AG04450 (cell line): ENCODE data around the gene GRB10. TPM values are rescaled to one million over a fixed set of nuclear protein-coding genes. Genes with fewer than 3 reads are reported as not detected.

ENCODE experiments used
- CTCF ChIA-PET: fragments of 300-600, 350-600 bp; formaldehyde crosslinking; extraction: SDS; loops from one replicate; lab custom pipeline; 2022; ENCODE audit warnings: antibody characterized with exemption, inconsistent platforms; lab: Charles Lee
- POLR2A ChIA-PET: fragments of 350-600 bp; formaldehyde crosslinking; extraction: SDS; loops from one replicate; lab custom pipeline; 2021; ENCODE audit warnings: antibody characterized with exemption, inconsistent platforms; lab: Yijun Ruan, JAX
- DNase-seq: peaks from one replicate; pipeline ENCODE4 v3.0.0-alpha.2; 2011; ENCODE audit warnings: low read depth, low spot score
- H3K27ac ChIP-seq: one replicate; pipeline ENCODE4 v1.5.1; 2012; ENCODE audit warnings: low read depth, low read length, control low read depth
- H3K27me3 ChIP-seq: one replicate; pipeline ENCODE4 v1.6.0; 2012; ENCODE audit warnings: low read length; ENCODE audit not compliant: control insufficient read depth, insufficient read depth
- H3K4me3 ChIP-seq: 2 replicates; pipeline ENCODE4 v1.5.1; 2011; ENCODE audit warnings: mild to moderate bottlenecking, low read depth, low read length, control low read depth
- H3K9me3 ChIP-seq: 2 replicates; pipeline ENCODE4 v1.5.1; 2012; ENCODE audit warnings: low read length; ENCODE audit not compliant: control insufficient read depth, insufficient read depth
- CTCF ChIP-seq: IDR thresholded peaks from 2 replicates; pipeline ENCODE4 v1.5.1; 2011; ENCODE audit warnings: low read depth, low read length, control low read depth, inconsistent platforms
- polyA plus RNA-seq: library from polyadenylated mRNA; depleted of rRNA; stranded (reverse); fragments of >200 nt; gene quantifications from 2 replicates; pipeline ENCODE4 v1.2.3, GENCODE V29; 2011

Gene GRB10
- polyA plus RNA-seq, 1 experiment: 8.0 TPM

- no peak for DNase-seq
- ChIA-PET POLR2A (no interaction called here), CTCF (no interaction called here)
- H3K9me3 ChIP-seq: no peaks in the 10 kb centered on the region
- no peaks in the 10 kb centered on the region for H3K27me3 ChIP-seq
- H3K27ac ChIP-seq: no peak overlapping the region
- peak; percentile 11; the same call in 1 of the 2 replicates for TF ChIP-seq CTCF
- H3K4me3 ChIP-seq: no peak overlapping the region
Measured at GRCh38 chr7:50657341-50657873, 125.3 kb downstream of the GRB10 start.

GRCh38 chr7:50656141-50656895 lies 126.4 kb downstream of the GRB10 start:
- CTCF ChIA-PET: interaction anchor here (0.6 to 1.4 kb wide), 2 partner anchors 55 to 485 kb away, joined by 3 read pairs; no protein-coding TSS in a partner anchor
- POLR2A ChIA-PET: no interaction called here
- Histone ChIP-seq H3K27ac (no peak overlapping the region), H3K9me3 (no peaks in the 10 kb centered on the region), H3K27me3 (no peaks in the 10 kb centered on the region), H3K4me3 (no peak overlapping the region)
- DNase-seq: no peak
- no peak for TF ChIP-seq CTCF

- POLR2A ChIA-PET: no interaction called here
- no peak overlapping the region for H3K4me3 ChIP-seq
- no peaks in the 10 kb centered on the region for H3K9me3 ChIP-seq
- no peak for DNase-seq
- no peak overlapping the region for H3K27ac ChIP-seq
- CTCF ChIA-PET: interaction anchor here (1.4 kb wide), 1 partner anchor 486 kb away, joined by 3 read pairs; no protein-coding TSS in a partner anchor
- no peak for TF ChIP-seq CTCF
- no peaks in the 10 kb centered on the region for H3K27me3 ChIP-seq
Measured at GRCh38 chr7:50655490-50655889, 127.2 kb downstream of the GRB10 start.

GRCh38 chr7:50655020-50655419 lies 127.7 kb downstream of the GRB10 start:
- ChIA-PET POLR2A (no interaction called here), CTCF (interaction anchor here (0.9 kb wide), 1 partner anchor 187 kb away, joined by 3 read pairs; no protein-coding TSS in a partner anchor)
- no peak for DNase-seq
- Histone ChIP-seq H3K27me3 (no peaks in the 10 kb centered on the region), H3K4me3 (no peak overlapping the region), H3K9me3 (no peaks in the 10 kb centered on the region), H3K27ac (no peak overlapping the region)
- no peak for TF ChIP-seq CTCF

- ChIA-PET POLR2A (no interaction called here), CTCF (no interaction called here)
- no peak overlapping the region for H3K27ac ChIP-seq
- H3K27me3 ChIP-seq: no peaks in the 10 kb centered on the region
- DNase-seq: no peak
- no peaks in the 10 kb centered on the region for H3K9me3 ChIP-seq
- TF ChIP-seq CTCF: no peak
- H3K4me3 ChIP-seq: no peak overlapping the region
Measured at GRCh38 chr7:50653981-50654425, 128.7 kb downstream of the GRB10 start.
